Neural cell (in vitro differentiated cells): Measurements from ENCODE around the gene ZNF681.

Source experiments
- EP300 ChIP-seq: fragments of 450-650 bp; conservative IDR thresholded peaks from 2 replicates; pipeline ENCODE4 v1.6.1; 2014; ENCODE audit warnings: antibody characterized with exemption, mild to moderate bottlenecking, moderate library complexity; ENCODE audit not compliant: poor library complexity, severe bottlenecking
- EZH2 ChIP-seq: fragments of 200-600, 300-800 bp; shearing (Covaris generic), sonication (generic); IDR thresholded peaks from 2 replicates; pipeline ENCODE4 v1.6.1; 2014; ENCODE audit warnings: antibody characterized with exemption, low read length, borderline replicate concordance, mild to moderate bottlenecking; ENCODE audit not compliant: insufficient read depth, poor library complexity, severe bottlenecking
- MXI1 ChIP-seq: fragments of 450-650 bp; conservative IDR thresholded peaks from 2 replicates; pipeline ENCODE4 v1.6.1; 2014; ENCODE audit warnings: antibody characterized with exemption, mild to moderate bottlenecking; ENCODE audit not compliant: poor library complexity, severe bottlenecking
- TF ChIP-seq, protein P1 (sequence below): fragments of 450-650 bp; IDR thresholded peaks from 2 replicates; pipeline ENCODE4 v1.5.1; 2014; ENCODE audit warnings: antibody characterized with exemption, mild to moderate bottlenecking, moderate library complexity; ENCODE audit not compliant: poor library complexity, severe bottlenecking

DNA sequence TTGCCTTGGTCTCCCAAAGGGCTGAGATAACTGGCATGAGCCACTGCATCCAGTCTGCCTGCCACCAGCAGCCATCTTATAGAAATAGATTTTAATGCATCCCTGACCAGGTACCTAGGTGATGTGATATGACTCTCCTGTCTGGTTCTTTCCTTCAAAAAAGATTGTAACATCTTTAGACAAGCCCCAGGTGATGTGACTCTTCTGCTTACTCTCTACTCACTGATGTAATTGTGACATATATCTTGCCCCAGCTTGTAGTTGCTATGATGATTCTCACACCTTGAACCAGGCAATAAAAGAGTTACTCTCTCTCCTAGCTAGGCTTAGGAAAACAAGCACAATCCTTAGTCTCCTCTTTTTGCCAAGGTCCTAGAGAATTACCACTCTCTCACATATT is 30.6 kb upstream of the ZNF681 start:
- TF ChIP-seq EP300, result no peak
- TF ChIP-seq, protein P1, sequence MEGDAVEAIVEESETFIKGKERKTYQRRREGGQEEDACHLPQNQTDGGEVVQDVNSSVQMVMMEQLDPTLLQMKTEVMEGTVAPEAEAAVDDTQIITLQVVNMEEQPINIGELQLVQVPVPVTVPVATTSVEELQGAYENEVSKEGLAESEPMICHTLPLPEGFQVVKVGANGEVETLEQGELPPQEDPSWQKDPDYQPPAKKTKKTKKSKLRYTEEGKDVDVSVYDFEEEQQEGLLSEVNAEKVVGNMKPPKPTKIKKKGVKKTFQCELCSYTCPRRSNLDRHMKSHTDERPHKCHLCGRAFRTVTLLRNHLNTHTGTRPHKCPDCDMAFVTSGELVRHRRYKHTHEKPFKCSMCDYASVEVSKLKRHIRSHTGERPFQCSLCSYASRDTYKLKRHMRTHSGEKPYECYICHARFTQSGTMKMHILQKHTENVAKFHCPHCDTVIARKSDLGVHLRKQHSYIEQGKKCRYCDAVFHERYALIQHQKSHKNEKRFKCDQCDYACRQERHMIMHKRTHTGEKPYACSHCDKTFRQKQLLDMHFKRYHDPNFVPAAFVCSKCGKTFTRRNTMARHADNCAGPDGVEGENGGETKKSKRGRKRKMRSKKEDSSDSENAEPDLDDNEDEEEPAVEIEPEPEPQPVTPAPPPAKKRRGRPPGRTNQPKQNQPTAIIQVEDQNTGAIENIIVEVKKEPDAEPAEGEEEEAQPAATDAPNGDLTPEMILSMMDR, result no peak
- TF ChIP-seq EZH2, result no peak
- no peak for TF ChIP-seq MXI1
